Suprapubic skin (tissue), 4 donors: ENCODE results near the gene THEM5.

Source experiments
- EP300 ChIP-seq: sonication (generic); formaldehyde crosslinking; IDR thresholded peaks from one replicate; pipeline ENCODE4 v1.6.1; 2017; ENCODE audit warnings: antibody characterized with exemption
- POLR2AphosphoS5 ChIP-seq, 3 donors: sonication (generic); formaldehyde crosslinking; IDR thresholded peaks; one replicate each; pipeline ENCODE4 v1.6.1; 2017; ENCODE audit warnings: antibody characterized with exemption in 3 of 3
- TF ChIP-seq, protein P1 (sequence below), 2 donors: fragments of 200-600 bp in 1 of 2; fragments of 450-650 bp in 1 of 2; sonication (generic) in 1 of 2; IDR thresholded peaks; one replicate each; pipeline ENCODE4 v1.5.1; 2016 to 2019; ENCODE audit warnings: antibody characterized with exemption in 2 of 2, mild to moderate bottlenecking in 1 of 2, moderate library complexity in 1 of 2

DNA sequence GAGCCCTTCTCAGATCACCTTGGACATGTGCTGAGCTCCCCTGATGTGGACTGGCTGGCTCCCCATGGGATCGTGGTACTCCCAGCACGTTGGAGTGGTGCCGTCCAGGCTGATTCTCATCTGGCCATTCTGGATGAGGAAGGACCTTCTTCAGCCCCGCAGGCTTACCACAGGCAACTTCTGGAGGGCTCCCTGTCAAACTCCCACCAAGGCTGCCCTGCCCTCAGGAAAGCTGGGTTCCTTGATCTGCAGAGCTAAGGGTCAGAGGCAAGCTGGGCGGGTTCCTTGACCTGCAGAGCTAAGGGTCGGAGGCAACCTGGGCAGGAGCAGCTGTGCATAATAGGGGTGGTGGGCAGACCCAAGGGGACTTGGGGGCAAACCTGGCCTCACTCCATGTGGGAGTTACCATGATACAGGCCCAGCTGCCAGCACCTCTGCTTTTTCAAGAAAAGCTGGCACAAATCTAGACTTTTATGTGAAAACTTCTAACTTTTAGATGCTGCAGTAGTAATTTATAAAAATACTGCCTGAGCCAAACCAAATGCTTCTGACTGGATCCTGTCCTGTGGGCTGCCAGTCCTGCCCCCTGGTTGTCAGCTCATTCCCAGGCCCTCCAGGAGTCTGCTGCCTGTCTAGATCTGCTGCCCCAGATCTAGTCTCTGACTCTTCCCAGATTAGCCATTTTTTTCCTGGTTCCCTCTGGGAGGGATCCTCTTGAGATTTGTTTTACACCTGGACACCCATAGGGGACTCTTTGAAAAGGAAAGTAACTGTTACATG, 5.6 kb upstream of the THEM5 start:
- TF ChIP-seq, protein P1, sequence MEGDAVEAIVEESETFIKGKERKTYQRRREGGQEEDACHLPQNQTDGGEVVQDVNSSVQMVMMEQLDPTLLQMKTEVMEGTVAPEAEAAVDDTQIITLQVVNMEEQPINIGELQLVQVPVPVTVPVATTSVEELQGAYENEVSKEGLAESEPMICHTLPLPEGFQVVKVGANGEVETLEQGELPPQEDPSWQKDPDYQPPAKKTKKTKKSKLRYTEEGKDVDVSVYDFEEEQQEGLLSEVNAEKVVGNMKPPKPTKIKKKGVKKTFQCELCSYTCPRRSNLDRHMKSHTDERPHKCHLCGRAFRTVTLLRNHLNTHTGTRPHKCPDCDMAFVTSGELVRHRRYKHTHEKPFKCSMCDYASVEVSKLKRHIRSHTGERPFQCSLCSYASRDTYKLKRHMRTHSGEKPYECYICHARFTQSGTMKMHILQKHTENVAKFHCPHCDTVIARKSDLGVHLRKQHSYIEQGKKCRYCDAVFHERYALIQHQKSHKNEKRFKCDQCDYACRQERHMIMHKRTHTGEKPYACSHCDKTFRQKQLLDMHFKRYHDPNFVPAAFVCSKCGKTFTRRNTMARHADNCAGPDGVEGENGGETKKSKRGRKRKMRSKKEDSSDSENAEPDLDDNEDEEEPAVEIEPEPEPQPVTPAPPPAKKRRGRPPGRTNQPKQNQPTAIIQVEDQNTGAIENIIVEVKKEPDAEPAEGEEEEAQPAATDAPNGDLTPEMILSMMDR (IDR thresholded peaks at IDR 0.05): no peak
- TF ChIP-seq POLR2AphosphoS5 (IDR thresholded peaks at IDR 0.05) (no peak), EP300 (no peak)
